ENCODE data around the gene SAFB2.
A peak's percentile ranks its signal among the peaks of the same experiment; 100 is the strongest.

SAFB2 gene

GRCh38 chr19:5641171-5641570 lies 18.6 kb upstream of the SAFB2 start:
- Histone ChIP-seq H3K9me3 (ENCODE audit: control insufficient read depth, insufficient read depth, low read depth, low read length) (no peaks in the 10 kb centered on the region), H3K4me1 (ENCODE audit: control insufficient read depth, insufficient read depth, low read length) (no peaks in the 10 kb centered on the region), H3K27ac (ENCODE audit: extremely low read depth, low read depth, low read length) (no peak overlapping the region), H3K4me3 (ENCODE audit: low read depth, low read length) (no peak overlapping the region), H3K36me3 (ENCODE audit: control insufficient read depth in 2 of 2, insufficient read depth in 1 of 2, low read length in 2 of 2) (peaks cover 28 to 65% of the 10 kb centered on the region in 2 experiments)
- POLR2A ChIA-PET, result no interaction called here
- TF ChIP-seq TRIM28 (IDR thresholded peaks at IDR 0.05; ENCODE audit: borderline replicate concordance, low read length) (no peak), HIC1 (tag by site-specific recombination; IDR thresholded peaks at IDR 0.05) (no peak), ZNF571 (tag by site-specific recombination; IDR thresholded peaks at IDR 0.05) (no peak), ZNF76 (tag by site-specific recombination; IDR thresholded peaks at IDR 0.05; ENCODE audit: borderline replicate concordance, low read depth) (no peak)
- CTCF ChIA-PET, result no interaction called here

GRCh38 chr19:5637971-5638370 lies 15.4 kb upstream of the SAFB2 start:
- no peak for TF ChIP-seq ZNF174 (tag by site-specific recombination; IDR thresholded peaks at IDR 0.05)
- TF ChIP-seq ZNF138 (tag by site-specific recombination; IDR thresholded peaks at IDR 0.05; ENCODE audit: borderline replicate concordance), result no peak
- TF ChIP-seq OSR2 (tag by site-specific recombination; IDR thresholded peaks at IDR 0.05), result no peak
- TF ChIP-seq KLF8 (tag by site-specific recombination; IDR thresholded peaks at IDR 0.05), result no peak
- TF ChIP-seq ZSCAN23 (tag by site-specific recombination; IDR thresholded peaks at IDR 0.05), result no peak
- TF ChIP-seq WT1 (tag by site-specific recombination; IDR thresholded peaks at IDR 0.05), result no peak
- TF ChIP-seq ZNF629 (tag by site-specific recombination; IDR thresholded peaks at IDR 0.05), result no peak
- no peak for TF ChIP-seq ZNF16 (tag by site-specific recombination; IDR thresholded peaks at IDR 0.05; ENCODE audit: low read depth)
- no peak for TF ChIP-seq IKZF3 (tag by site-specific recombination; IDR thresholded peaks at IDR 0.05)
- no peak for TF ChIP-seq ZNF292 (tag by site-specific recombination; IDR thresholded peaks at IDR 0.05; ENCODE audit: borderline replicate concordance, low read depth)
- no peak for TF ChIP-seq ZBTB6 (tag by site-specific recombination; IDR thresholded peaks at IDR 0.05)
- TF ChIP-seq ZNF544 (tag by site-specific recombination; IDR thresholded peaks at IDR 0.05), result no peak
- no peak for TF ChIP-seq ZNF157 (tag by site-specific recombination; IDR thresholded peaks at IDR 0.05)
- TF ChIP-seq ZNF514 (tag by site-specific recombination; IDR thresholded peaks at IDR 0.05), result no peak
- Histone ChIP-seq H3K36me3 (ENCODE audit: control insufficient read depth in 2 of 2, insufficient read depth in 1 of 2, low read length in 2 of 2) (peaks cover 22 to 51% of the 10 kb centered on the region in 2 experiments), H3K9me3 (ENCODE audit: control insufficient read depth, insufficient read depth, low read depth, low read length) (no peaks in the 10 kb centered on the region), H3K4me1 (ENCODE audit: control insufficient read depth, insufficient read depth, low read length) (no peaks in the 10 kb centered on the region), H3K27ac (ENCODE audit: extremely low read depth, low read depth, low read length) (no peak overlapping the region), H3K4me3 (ENCODE audit: low read depth, low read length) (no peak overlapping the region)
- POLR2A ChIA-PET, result interaction anchor here (1.3 kb wide), 1 partner anchor 15 kb away, joined by 4 read pairs; the partner anchor contains the start of genes SAFB and SAFB2
- CTCF ChIA-PET, result interaction anchor here (1.0 kb wide), 1 partner anchor 52 kb away, joined by 3 read pairs; the partner anchor contains the start of gene RPL36

GRCh38 chr19:5635427-5635826 lies 12.9 kb upstream of the SAFB2 start:
- Histone ChIP-seq H3K27ac (ENCODE audit: extremely low read depth, low read depth, low read length) (no peak overlapping the region), H3K4me3 (ENCODE audit: low read depth, low read length) (no peak overlapping the region), H3K9me3 (ENCODE audit: control insufficient read depth, insufficient read depth, low read depth, low read length) (no peaks in the 10 kb centered on the region), H3K4me1 (ENCODE audit: control insufficient read depth, insufficient read depth, low read length) (peaks cover 5% of the 10 kb centered on the region; the same call in 1 of the 2 replicates), H3K36me3 (ENCODE audit: control insufficient read depth in 2 of 2, insufficient read depth in 1 of 2, low read length in 2 of 2) (peaks cover 27 to 48% of the 10 kb centered on the region in 2 experiments)
- POLR2A ChIA-PET, result interaction anchor here (0.6 to 1.4 kb wide), 2 partner anchors 12 to 442 kb away, joined by 3 to 8 read pairs; partner anchors contain the start of genes SAFB and SAFB2
- TF ChIP-seq ZBTB17 (tag by site-specific recombination; IDR thresholded peaks at IDR 0.05) (peak; percentile 40; the same call in 1 of the 2 replicates), ZEB2 (tag by site-specific recombination; IDR thresholded peaks at IDR 0.05) (no peak)
- CTCF ChIA-PET, result no interaction called here
